ENCODE data around the gene MAGI2. TPM values are rescaled to one million over a fixed set of nuclear protein-coding genes. Genes with fewer than 3 reads are reported as not detected.

MAGI2 gene
- total and polyA plus RNA-seq, 2 donors (not counting 3 experiments of a cell fraction or from before 2014, with no cell fraction given): 0.28 to 6.0 TPM

GRCh38 chr7:79051915-79052314 lies 401.6 kb downstream of the MAGI2 start:
- no peaks in the 10 kb centered on the region for H3K9me3 ChIP-seq (replicated peaks; ENCODE audit: control insufficient read depth, insufficient read depth, low read length)
- no peak overlapping the region for H3K9ac ChIP-seq (replicated peaks; ENCODE audit: extremely low read depth, insufficient read depth, low read length)
- no peaks in the 10 kb centered on the region for H3K9me1 ChIP-seq (replicated peaks; ENCODE audit: control insufficient read depth, extremely low read depth, insufficient read depth, low read length)
- no peaks in the 10 kb centered on the region for H4K20me1 ChIP-seq (replicated peaks; ENCODE audit: control insufficient read depth, extremely low read depth, insufficient read depth, low read length)
- dilution Hi-C loops (cut with MboI; ENCODE audit: extremely low pct_ligation_motif_present, low sequenced_read_pairs): no loop called here
- H3K4me3 ChIP-seq (replicated peaks in 1 of 3; ENCODE audit: insufficient read depth in 1 of 3, low read depth in 1 of 3, low read length in 3 of 3): no peak overlapping the region
- intact Hi-C loops (cut with micrococcal nuclease): no loop called here
- no peaks in the 10 kb centered on the region for H3K27me3 ChIP-seq (ENCODE audit: control insufficient read depth in 2 of 2, insufficient read depth in 2 of 2, low read length in 2 of 2)
- no peak for TF ChIP-seq MYC (IDR thresholded peaks at IDR 0.05; ENCODE audit: low read depth, low read length)
- TF ChIP-seq, protein P1, sequence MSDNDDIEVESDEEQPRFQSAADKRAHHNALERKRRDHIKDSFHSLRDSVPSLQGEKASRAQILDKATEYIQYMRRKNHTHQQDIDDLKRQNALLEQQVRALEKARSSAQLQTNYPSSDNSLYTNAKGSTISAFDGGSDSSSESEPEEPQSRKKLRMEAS (IDR thresholded peaks at IDR 0.05; ENCODE audit: insufficient read depth, insufficient read length): no peak
- no TSS peak for BruUV-seq (replicated peaks)
- no peak for FAIRE-seq
- H3K4me2 ChIP-seq (ENCODE audit: insufficient read depth, low read length): no peak overlapping the region
- ChIA-PET CTCF (no interaction called here), POLR2A (no interaction called here)
- no peak overlapping the region for H2AFZ ChIP-seq (ENCODE audit: low read depth, low read length)
- H3K4me1 ChIP-seq (ENCODE audit: control insufficient read depth, extremely low read depth, insufficient read depth, low read length): no peaks in the 10 kb centered on the region
- no peaks in the 10 kb centered on the region for H3K79me2 ChIP-seq (ENCODE audit: control insufficient read depth, insufficient read depth, low read length)
- no peaks in the 10 kb centered on the region for H3K36me3 ChIP-seq (ENCODE audit: control insufficient read depth in 2 of 2, extremely low read depth in 1 of 2, insufficient read depth in 2 of 2, low read length in 2 of 2)
- H3K27ac ChIP-seq (ENCODE audit: insufficient read depth, low read depth, low read length): no peak overlapping the region
- DNase-seq (ENCODE audit: low read depth, low spot score): no peak

- peak; percentile 8 for FAIRE-seq
- Histone ChIP-seq H3K27ac (ENCODE audit: insufficient read depth, low read depth, low read length) (no peak overlapping the region), H3K4me2 (ENCODE audit: insufficient read depth, low read length) (no peak overlapping the region), H3K36me3 (ENCODE audit: control insufficient read depth in 2 of 2, extremely low read depth in 1 of 2, insufficient read depth in 2 of 2, low read length in 2 of 2) (no peaks in the 10 kb centered on the region), H2AFZ (ENCODE audit: low read depth, low read length) (no peak overlapping the region), H3K79me2 (ENCODE audit: control insufficient read depth, insufficient read depth, low read length) (no peaks in the 10 kb centered on the region), H4K20me1 (replicated peaks; ENCODE audit: control insufficient read depth, extremely low read depth, insufficient read depth, low read length) (no peaks in the 10 kb centered on the region), H3K4me3 (replicated peaks in 1 of 3; ENCODE audit: insufficient read depth in 1 of 3, low read depth in 1 of 3, low read length in 3 of 3) (no peak overlapping the region), H3K9ac (replicated peaks; ENCODE audit: extremely low read depth, insufficient read depth, low read length) (no peak overlapping the region), H3K9me1 (replicated peaks; ENCODE audit: control insufficient read depth, extremely low read depth, insufficient read depth, low read length) (no peaks in the 10 kb centered on the region), H3K4me1 (ENCODE audit: control insufficient read depth, extremely low read depth, insufficient read depth, low read length) (no peaks in the 10 kb centered on the region), H3K9me3 (replicated peaks; ENCODE audit: control insufficient read depth, insufficient read depth, low read length) (no peaks in the 10 kb centered on the region), H3K27me3 (ENCODE audit: control insufficient read depth in 2 of 2, insufficient read depth in 2 of 2, low read length in 2 of 2) (no peaks in the 10 kb centered on the region)
- DNase-seq (ENCODE audit: low read depth, low spot score): peak; percentile 39
- CTCF ChIA-PET: no interaction called here
- BruUV-seq (replicated peaks): no TSS peak
- intact Hi-C loops (cut with micrococcal nuclease): no loop called here
- dilution Hi-C loops (cut with MboI; ENCODE audit: extremely low pct_ligation_motif_present, low sequenced_read_pairs): no loop called here
- no peak for TF ChIP-seq POLR2AphosphoS5 (IDR thresholded peaks at IDR 0.05; ENCODE audit: insufficient read depth, low read depth, low read length)
- no peak for TF ChIP-seq MYC (IDR thresholded peaks at IDR 0.05; ENCODE audit: low read depth, low read length)
- TF ChIP-seq POLR2A (IDR thresholded peaks at IDR 0.05; ENCODE audit: low read depth, low read length): no peak
- no peak for TF ChIP-seq GATA2 (IDR thresholded peaks at IDR 0.05; ENCODE audit: insufficient read depth, insufficient read length, low read depth, low read length)
- no peak for TF ChIP-seq JUN (IDR thresholded peaks at IDR 0.05; ENCODE audit: borderline replicate concordance, insufficient read depth, insufficient read length, low read depth)
- TF ChIP-seq, protein P1 (IDR thresholded peaks at IDR 0.05; ENCODE audit: insufficient read depth, insufficient read length): no peak
- TF ChIP-seq EZH2 (IDR thresholded peaks at IDR 0.05; ENCODE audit: borderline replicate concordance, low read depth, low read length, severe bottlenecking): no peak
- TF ChIP-seq FOS (IDR thresholded peaks at IDR 0.05; ENCODE audit: borderline replicate concordance, insufficient read depth, low read length): no peak
- TF ChIP-seq, protein P2, sequence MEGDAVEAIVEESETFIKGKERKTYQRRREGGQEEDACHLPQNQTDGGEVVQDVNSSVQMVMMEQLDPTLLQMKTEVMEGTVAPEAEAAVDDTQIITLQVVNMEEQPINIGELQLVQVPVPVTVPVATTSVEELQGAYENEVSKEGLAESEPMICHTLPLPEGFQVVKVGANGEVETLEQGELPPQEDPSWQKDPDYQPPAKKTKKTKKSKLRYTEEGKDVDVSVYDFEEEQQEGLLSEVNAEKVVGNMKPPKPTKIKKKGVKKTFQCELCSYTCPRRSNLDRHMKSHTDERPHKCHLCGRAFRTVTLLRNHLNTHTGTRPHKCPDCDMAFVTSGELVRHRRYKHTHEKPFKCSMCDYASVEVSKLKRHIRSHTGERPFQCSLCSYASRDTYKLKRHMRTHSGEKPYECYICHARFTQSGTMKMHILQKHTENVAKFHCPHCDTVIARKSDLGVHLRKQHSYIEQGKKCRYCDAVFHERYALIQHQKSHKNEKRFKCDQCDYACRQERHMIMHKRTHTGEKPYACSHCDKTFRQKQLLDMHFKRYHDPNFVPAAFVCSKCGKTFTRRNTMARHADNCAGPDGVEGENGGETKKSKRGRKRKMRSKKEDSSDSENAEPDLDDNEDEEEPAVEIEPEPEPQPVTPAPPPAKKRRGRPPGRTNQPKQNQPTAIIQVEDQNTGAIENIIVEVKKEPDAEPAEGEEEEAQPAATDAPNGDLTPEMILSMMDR (IDR thresholded peaks at IDR 0.05; ENCODE audit: extremely low read depth in 1 of 2, insufficient read depth in 1 of 2, low read depth in 1 of 2, low read length in 2 of 2): no peak
- POLR2A ChIA-PET: no interaction called here
These were observed 402.9 kb downstream of the MAGI2 start for GRCh38 chr7:79050603-79051002.
